SK-N-SH (cell line): Measurements from ENCODE around the gene FOXP1. TPM values are rescaled to one million over a fixed set of nuclear protein-coding genes. Genes with fewer than 3 reads are reported as not detected.

Experiments
- CTCF ChIA-PET: fragments of 300-600, 350-600 bp; formaldehyde crosslinking; extraction: SDS; loops from one replicate; lab custom pipeline; 2021; lab: Yijun Ruan, JAX
- POLR2A ChIA-PET: fragments of 350-600 bp; sonication (Branson Sonifier 250); formaldehyde crosslinking; extraction: SDS; loops from one replicate; lab custom pipeline; 2020; ENCODE audit warnings: antibody characterized with exemption, inconsistent platforms; lab: Yijun Ruan, JAX
- DNase-seq: peaks from one replicate; pipeline ENCODE4 v3.0.0; 2012
- H2AFZ ChIP-seq: fragments of 200-600 bp; sonication (generic); 2 replicates; pipeline ENCODE4 v1.8.1; 2016; ENCODE audit warnings: antibody characterized with exemption, mild to moderate bottlenecking, low read depth
- H3F3A ChIP-seq: fragments of 200-600 bp; sonication (generic); replicated peaks from 2 replicates; pipeline ENCODE3; 2016; ENCODE audit warnings: antibody characterized with exemption, mild to moderate bottlenecking; ENCODE audit not compliant: insufficient read depth
- H3K27ac ChIP-seq, 2 experiments: fragments of 200-500 bp in 1 of 2; fragments of 200-600 bp in 1 of 2; sonication (Bioruptor generic) in 1 of 2; sonication (generic), shearing (Covaris generic) in 1 of 2; 2 replicates each; pipeline versions ENCODE4 v1.5.1 to v1.6.1; 2014 to 2016; ENCODE audit warnings: low read depth in 2 of 2, inconsistent platforms in 1 of 2, low read length in 1 of 2, mild to moderate bottlenecking in 1 of 2, mixed read lengths in 1 of 2
- H3K27me3 ChIP-seq: fragments of 200-600 bp; sonication (generic), shearing (Covaris generic); 2 replicates; pipeline ENCODE4 v1.6.1; 2016; ENCODE audit warnings: mixed run types; ENCODE audit not compliant: insufficient read depth
- H3K36me3 ChIP-seq, 2 experiments: fragments of 200-500 bp in 1 of 2; fragments of 200-600 bp in 1 of 2; sonication (Bioruptor generic) in 1 of 2; sonication (generic) in 1 of 2; replicated peaks in 1 of 2; 2 replicates each; pipeline versions ENCODE3 to v1.5.1; 2014 to 2016; ENCODE audit warnings: low read length in 1 of 2, mild to moderate bottlenecking in 1 of 2; ENCODE audit not compliant: insufficient read depth in 2 of 2, control insufficient read depth in 1 of 2
- H3K4me1 ChIP-seq, 2 experiments: fragments of 200-500 bp in 1 of 2; fragments of 200-600 bp in 1 of 2; sonication (Bioruptor generic) in 1 of 2; sonication (generic), shearing (Covaris generic) in 1 of 2; 2 replicates each; pipeline versions ENCODE4 v1.5.1 to v1.6.1; 2014 to 2016; ENCODE audit warnings: low read depth in 1 of 2, low read length in 1 of 2, mixed run types in 1 of 2; ENCODE audit not compliant: insufficient read depth in 2 of 2, control insufficient read depth in 1 of 2
- H3K4me2 ChIP-seq: fragments of 200-600 bp; sonication (generic), shearing (Covaris generic); 2 replicates; pipeline ENCODE4 v1.6.1; 2017; ENCODE audit warnings: mixed run types
- H3K4me3 ChIP-seq, 2 experiments: fragments of 200-500 bp in 1 of 2; fragments of 200-600 bp in 1 of 2; sonication (Bioruptor generic) in 1 of 2; sonication (generic), shearing (Covaris generic) in 1 of 2; 2 replicates each; pipeline versions ENCODE4 v1.5.1 to v1.8.1; 2014 to 2016; ENCODE audit warnings: low read depth in 2 of 2, inconsistent platforms in 1 of 2, low read length in 1 of 2, mild to moderate bottlenecking in 1 of 2, mixed read lengths in 1 of 2, moderate library complexity in 1 of 2
- H3K79me2 ChIP-seq: fragments of 200-600 bp; sonication (generic); 2 replicates; pipeline ENCODE4 v1.8.1; 2017; ENCODE audit warnings: mild to moderate bottlenecking; ENCODE audit not compliant: insufficient read depth
- H3K9ac ChIP-seq: fragments of 200-600 bp; sonication (generic); 2 replicates; pipeline ENCODE4 v1.6.1; 2017; ENCODE audit warnings: mixed run types
- H3K9me2 ChIP-seq: fragments of 200-600 bp; sonication (generic); 2 replicates; pipeline ENCODE4 v1.6.1; 2017; ENCODE audit warnings: mixed run types
- H3K9me3 ChIP-seq: fragments of 200-600 bp; sonication (generic); 2 replicates; pipeline ENCODE4 v1.6.1; 2017; ENCODE audit warnings: mixed run types, mild to moderate bottlenecking, moderate library complexity
- H4K20me1 ChIP-seq: fragments of 200-600 bp; sonication (generic); 2 replicates; pipeline ENCODE4 v1.6.1; 2017; ENCODE audit warnings: mild to moderate bottlenecking, mixed run types; ENCODE audit not compliant: insufficient read depth
- CHD2 ChIP-seq: fragments of 150-350 bp; IDR thresholded peaks from 2 replicates; pipeline ENCODE4 v1.6.1; 2018; ENCODE audit warnings: low read length; ENCODE audit not compliant: partially characterized antibody
- EP300 ChIP-seq, 2 experiments: IDR thresholded peaks; 2 replicates each; pipeline versions ENCODE4 v1.4.0 to v1.6.1; 2012; ENCODE audit warnings: borderline replicate concordance in 1 of 2, low read depth in 1 of 2, low read length in 1 of 2
- FOSL2 ChIP-seq: IDR thresholded peaks from 2 replicates; pipeline ENCODE4 v1.4.0; 2012; ENCODE audit warnings: low read depth, mild to moderate bottlenecking, moderate library complexity, borderline replicate concordance
- FOXJ3 ChIP-seq: sonication (generic); formaldehyde crosslinking; IDR thresholded peaks from 2 replicates; pipeline ENCODE4 v1.5.1; 2020; ENCODE audit warnings: mild to moderate bottlenecking, missing genetic modification reagents
- GATA2 ChIP-seq: sonication (generic); formaldehyde crosslinking; IDR thresholded peaks from 2 replicates; pipeline ENCODE4 v1.5.0; 2020; ENCODE audit warnings: mild to moderate bottlenecking, missing genetic modification reagents
- IRF3 ChIP-seq: fragments of 150-350 bp; IDR thresholded peaks from 2 replicates; pipeline ENCODE4 v1.6.1; 2016; ENCODE audit warnings: mild to moderate bottlenecking, low read depth, low read length
- MEF2A ChIP-seq: IDR thresholded peaks from 2 replicates; pipeline ENCODE4 v1.4.0; 2012; ENCODE audit warnings: low read depth, borderline replicate concordance
- NFIC ChIP-seq: IDR thresholded peaks from 2 replicates; pipeline ENCODE4 v1.4.0; 2012; ENCODE audit warnings: borderline replicate concordance
- NRF1 ChIP-seq: IDR thresholded peaks from 2 replicates; pipeline ENCODE4 v1.6.1; 2012; ENCODE audit warnings: low read depth, mild to moderate bottlenecking, low read length
- PBX3 ChIP-seq: IDR thresholded peaks from 2 replicates; pipeline ENCODE4; 2012
- POLR2AphosphoS5 ChIP-seq: IDR thresholded peaks from 2 replicates; pipeline ENCODE4 v1.6.1; 2012; ENCODE audit warnings: low read depth, low read length
- RAD21 ChIP-seq: IDR thresholded peaks from 2 replicates; pipeline ENCODE4 v1.6.1; 2012; ENCODE audit warnings: mild to moderate bottlenecking, low read length
- REST ChIP-seq: IDR thresholded peaks from 2 replicates; pipeline ENCODE4 v1.6.1; 2012; ENCODE audit warnings: mild to moderate bottlenecking, low read depth, low read length, moderate library complexity
- RFX5 ChIP-seq: IDR thresholded peaks from 2 replicates; pipeline ENCODE4 v1.6.1; 2012; ENCODE audit warnings: mild to moderate bottlenecking, improper control_type of control experiment, low read length
- TCF12 ChIP-seq: IDR thresholded peaks from 2 replicates; pipeline ENCODE4 v1.4.0; 2012
- USF1 ChIP-seq: IDR thresholded peaks from 2 replicates; pipeline ENCODE4 v1.4.0; 2012; ENCODE audit warnings: low read depth, borderline replicate concordance
- USF2 ChIP-seq: fragments of 150-350 bp; IDR thresholded peaks from 2 replicates; pipeline ENCODE4 v1.6.1; 2017; ENCODE audit warnings: antibody characterized with exemption, low read length, low read depth, borderline replicate concordance
- YY1 ChIP-seq: IDR thresholded peaks from 2 replicates; pipeline ENCODE4 v1.4.0; 2012; ENCODE audit warnings: low read depth, mild to moderate bottlenecking
- WGBS: methylation state at CpG from one replicate; pipeline ENCODE4 v1.1.6; 2017; ENCODE audit warnings: low lambda C conversion rate; 5-methylcytosine and 5-hydroxymethylcytosine counted together
- polyA plus RNA-seq, 3 experiments: library from polyadenylated mRNA; depleted of rRNA; stranded (reverse); fragments of >200 nt; gene quantifications; 2 replicates each; pipeline ENCODE4 v1.2.3, GENCODE V29; 2012
- TF ChIP-seq, protein P1 (sequence below): IDR thresholded peaks from 2 replicates; pipeline ENCODE4 v1.4.0; 2012; ENCODE audit warnings: low read depth

FOXP1 gene
- polyA plus RNA-seq, 1 of the 3 experiments (the other 2 are of a cell fraction) = 8.8 TPM

- Histone ChIP-seq H3K27me3 (no peaks in the 10 kb centered on the region), H3K27ac (peak overlapping the region in 1 of 2 experiments; percentile 47; a peak in 2 of 4 replicates), H3K9me2 (no peaks in the 10 kb centered on the region), H3K9me3 (no peaks in the 10 kb centered on the region), H3K4me1 (peaks cover 5 to 10% of the 10 kb centered on the region in 2 experiments; a peak in 3 of 4 replicates), H3K4me2 (no peak overlapping the region), H2AFZ (no peak overlapping the region), H4K20me1 (no peaks in the 10 kb centered on the region), H3K9ac (no peak overlapping the region), H3K4me3 (no peak overlapping the region), H3K36me3 (peaks cover 0 to 14% of the 10 kb centered on the region in 2 experiments), H3F3A (peaks cover 39% of the 10 kb centered on the region), H3K79me2 (no peaks in the 10 kb centered on the region)
- WGBS = 76% methylated on average over 5 of the region's 5 CpGs
- TF ChIP-seq GATA2 (no peak), IRF3 (no peak), REST (no peak), NRF1 (no peak), EP300 (IDR thresholded peaks at IDR 0.05; ENCODE audit: borderline replicate concordance in 1 of 2, low read depth in 1 of 2, low read length in 1 of 2) (no peak), MEF2A (no peak), USF2 (no peak), CHD2 (no peak), USF1 (no peak), RFX5 (no peak), YY1 (no peak), RAD21 (no peak), POLR2AphosphoS5 (no peak), NFIC (no peak), PBX3 (no peak), TCF12 (no peak), FOSL2 (no peak), FOXJ3 (CRISPR knock-in tag) (no peak)
- TF ChIP-seq, protein P1, sequence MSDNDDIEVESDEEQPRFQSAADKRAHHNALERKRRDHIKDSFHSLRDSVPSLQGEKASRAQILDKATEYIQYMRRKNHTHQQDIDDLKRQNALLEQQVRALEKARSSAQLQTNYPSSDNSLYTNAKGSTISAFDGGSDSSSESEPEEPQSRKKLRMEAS = no peak
- CTCF ChIA-PET = interaction anchor here (0.6 kb wide), 1 partner anchor 37 kb away, joined by 3 read pairs; no protein-coding TSS in a partner anchor
- POLR2A ChIA-PET = no interaction called here
- no peak for DNase-seq
Measured at GRCh38 chr3:70951316-70951715, 632.2 kb downstream of the FOXP1 start.
